NCI-H187 treated with DMSO at 0.1 percent for 48 hours (cell line): ENCODE results near the gene PHTF1.
"Not testable (repeated sequence)": the region's sequence is repeated elsewhere in the genome, so short reads cannot be mapped to it uniquely, and the experiment has no call there.

Experiments
- DNase-seq: peaks from one replicate; lab custom pipeline; 2025; lab: John Stamatoyannopoulos, UW

Gene PHTF1

DNA sequence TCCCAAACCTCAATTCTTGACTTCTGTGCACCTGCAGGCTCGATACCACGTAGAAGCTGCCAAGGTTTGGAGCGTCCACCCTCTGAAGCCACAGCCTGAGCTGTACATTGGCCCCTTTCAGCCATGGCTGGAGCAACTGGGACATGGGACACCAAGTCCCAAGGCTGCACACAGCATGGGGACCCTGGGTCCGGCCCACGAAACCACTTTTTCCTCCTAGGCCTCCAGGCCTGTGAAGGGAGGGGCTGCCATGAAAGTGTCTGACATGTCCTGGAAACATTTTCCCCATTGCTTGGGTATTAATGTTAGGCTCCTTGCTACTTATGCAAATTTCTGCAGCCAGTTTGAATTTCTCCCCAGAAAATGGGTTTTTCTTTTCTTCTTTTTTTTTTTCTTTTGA lies 40.7 kb downstream of the PHTF1 start:
- not testable (repeated sequence) for DNase-seq

- not testable (repeated sequence) for DNase-seq
These were observed 41.8 kb downstream of the PHTF1 start for GRCh38 chr1:113717506-113717905.

GRCh38 chr1:113714606-113715269 lies 44.5 kb downstream of the PHTF1 start:
- DNase-seq, result no peak

DNA sequence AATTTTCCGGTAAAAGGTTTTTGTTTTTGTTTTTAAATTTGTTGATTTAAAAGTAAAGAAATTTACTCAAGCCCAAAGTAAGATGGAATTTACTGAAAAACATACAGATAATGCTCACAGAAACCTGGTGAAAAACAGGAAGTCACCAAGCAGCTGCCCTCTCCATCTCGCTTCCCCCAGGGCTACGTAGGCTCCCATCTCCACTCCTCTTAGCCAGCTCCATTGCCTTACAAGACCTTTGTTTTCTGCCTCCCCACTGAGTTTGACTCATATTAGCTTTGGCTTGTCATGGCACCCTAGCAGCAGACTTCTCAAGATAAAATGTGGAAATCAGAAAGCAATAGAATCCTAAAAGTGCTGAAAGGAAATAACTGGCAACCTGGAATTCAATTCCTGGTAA lies 57.9 kb downstream of the PHTF1 start:
- no peak for DNase-seq

- no peak for DNase-seq
These were observed 64.4 kb downstream of the PHTF1 start for GRCh38 chr1:113694910-113695309.

- no peak for DNase-seq
These were observed 66.4 kb downstream of the PHTF1 start for GRCh38 chr1:113692824-113693431.

DNA sequence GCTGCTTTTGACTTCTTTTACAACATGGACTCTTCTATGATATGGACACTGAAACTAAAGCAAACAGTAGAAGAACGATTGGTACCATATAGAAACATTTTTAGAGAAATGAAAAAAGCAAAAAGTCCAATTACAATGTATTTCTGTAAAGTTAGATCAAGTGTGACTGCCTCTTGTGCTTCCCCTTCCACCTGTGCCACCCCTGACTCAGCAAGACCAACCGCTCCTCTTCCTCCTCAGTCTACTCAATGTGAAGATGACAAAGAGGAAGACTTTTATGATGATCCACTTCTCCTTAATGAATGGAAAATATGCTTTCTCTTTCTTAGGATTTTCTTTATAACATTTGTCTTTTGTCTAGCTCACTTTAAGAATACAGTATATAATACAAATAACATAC lies 66.9 kb downstream of the PHTF1 start:
- DNase-seq, result no peak

DNA sequence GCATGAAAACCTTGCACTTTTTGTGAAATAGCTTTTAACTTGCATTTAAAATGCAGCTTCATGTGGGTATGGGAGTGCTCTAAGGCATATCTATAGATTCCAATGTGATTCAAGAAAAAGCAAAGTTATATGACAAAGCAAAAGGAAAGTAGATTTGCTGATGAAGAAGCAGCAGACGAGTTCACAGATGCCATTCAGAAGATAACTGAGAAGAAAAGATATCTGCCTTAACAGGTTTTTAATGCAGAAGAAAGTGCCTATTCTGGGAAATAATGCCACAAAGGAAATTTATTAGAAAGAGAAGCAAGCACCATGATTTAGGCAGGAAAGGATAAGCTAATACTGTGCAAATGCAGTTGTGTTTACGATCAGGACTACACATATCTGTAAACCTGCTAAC lies 68.1 kb downstream of the PHTF1 start:
- DNase-seq, result no peak

GRCh38 chr1:113686891-113687618 lies 72.2 kb downstream of the PHTF1 start:
- no peak for DNase-seq

DNA sequence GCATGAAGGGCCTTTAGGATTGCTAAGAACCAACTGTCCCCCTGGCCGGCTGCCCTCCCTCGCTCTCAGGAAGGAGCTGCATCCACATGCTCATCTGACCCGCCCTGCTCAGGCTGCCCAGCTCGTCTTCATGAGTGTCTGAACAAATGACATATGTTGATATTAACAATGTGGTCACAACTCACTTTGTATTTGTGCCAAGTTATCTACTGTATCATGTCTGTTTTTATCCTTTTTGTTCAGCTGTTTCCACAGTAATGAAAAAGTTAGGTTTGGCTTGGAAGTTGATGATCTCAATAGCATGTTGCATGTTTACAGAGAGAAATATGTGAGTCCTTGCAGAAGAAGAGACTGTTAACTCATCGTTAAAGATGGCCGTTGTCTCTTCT lies 75.1 kb downstream of the PHTF1 start:
- no peak for DNase-seq

- no peak for DNase-seq
These were observed 75.7 kb downstream of the PHTF1 start for GRCh38 chr1:113683384-113684152.

DNA sequence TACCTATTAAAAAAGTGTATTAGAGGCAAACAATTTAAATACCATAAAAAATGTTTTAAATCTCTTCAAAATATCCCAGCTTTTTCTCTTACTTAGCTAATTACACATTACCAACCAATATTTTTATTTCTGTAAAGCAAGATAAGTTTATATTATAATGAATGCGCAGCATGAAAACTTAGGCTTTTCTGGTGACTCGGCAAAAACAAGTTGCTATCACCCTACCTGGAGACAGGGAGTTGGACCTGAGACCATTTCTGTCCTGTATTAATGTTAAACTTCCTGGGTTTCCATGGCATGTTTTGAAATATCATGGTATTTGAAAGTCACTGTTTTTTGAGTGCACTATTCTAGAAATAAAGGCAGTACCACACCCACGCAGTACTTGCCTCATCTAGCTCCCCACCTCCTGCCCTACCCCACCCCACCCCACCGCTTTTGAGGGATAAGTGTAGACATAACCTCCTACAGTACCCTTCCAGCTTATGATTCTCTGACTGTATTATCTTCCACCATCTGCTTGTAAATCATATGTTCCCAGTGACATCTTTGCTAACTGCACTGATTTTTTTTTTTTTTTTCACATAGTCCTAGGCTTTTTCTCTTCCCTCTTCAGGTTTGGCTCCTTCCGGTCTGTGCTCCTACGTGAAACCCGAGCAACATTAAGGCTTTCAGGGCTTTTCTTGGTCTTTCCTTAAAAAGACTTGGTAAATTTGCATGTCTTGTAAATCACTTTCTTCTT lies 77.5 kb downstream of the PHTF1 start:
- DNase-seq, result no peak

- DNase-seq, result no peak
These were observed 81.2 kb downstream of the PHTF1 start for GRCh38 chr1:113678159-113678469.

- DNase-seq, result no peak
These were observed 81.8 kb downstream of the PHTF1 start for GRCh38 chr1:113677250-113678158.

DNA sequence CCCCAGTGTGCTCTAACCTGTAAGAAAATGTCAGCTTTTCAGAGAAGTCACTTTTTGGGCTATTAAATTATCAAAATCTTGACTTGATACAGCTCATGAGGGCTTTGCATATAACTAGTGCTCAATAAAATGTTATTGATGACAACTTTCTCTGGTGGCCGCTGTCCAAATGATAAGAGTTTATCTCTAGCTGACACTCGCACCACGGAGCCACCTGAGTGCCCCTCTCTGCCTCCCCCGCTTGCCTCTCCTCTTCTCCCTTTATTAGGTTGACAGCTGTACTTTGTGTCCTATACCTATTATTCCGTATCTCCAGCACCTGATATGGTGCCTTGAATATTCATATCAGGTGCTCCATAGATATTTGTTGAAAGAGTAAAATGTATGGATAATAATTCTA lies 82.8 kb downstream of the PHTF1 start:
- no peak for DNase-seq

DNA sequence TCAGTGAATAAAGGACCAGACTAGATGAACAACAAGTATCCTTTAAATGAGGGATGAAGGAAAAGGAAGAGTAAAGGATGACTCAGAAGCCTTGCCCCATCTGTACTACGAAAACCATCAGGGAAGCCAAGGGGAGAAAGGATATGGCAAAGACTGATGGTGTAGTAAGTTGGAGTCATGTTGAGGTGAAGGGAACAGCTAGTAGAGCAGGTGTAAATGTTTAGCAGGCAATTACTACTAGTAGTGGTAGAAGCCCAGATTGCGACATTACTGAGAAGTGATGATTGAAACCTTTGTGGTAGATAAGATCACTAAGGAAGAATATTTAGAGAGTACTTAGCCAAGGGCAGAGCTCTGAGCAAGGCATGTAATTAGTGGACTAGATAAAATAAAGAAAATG lies 84.0 kb downstream of the PHTF1 start:
- DNase-seq, result no peak

GRCh38 chr1:113674591-113674990 lies 84.7 kb downstream of the PHTF1 start:
- no peak for DNase-seq

DNA sequence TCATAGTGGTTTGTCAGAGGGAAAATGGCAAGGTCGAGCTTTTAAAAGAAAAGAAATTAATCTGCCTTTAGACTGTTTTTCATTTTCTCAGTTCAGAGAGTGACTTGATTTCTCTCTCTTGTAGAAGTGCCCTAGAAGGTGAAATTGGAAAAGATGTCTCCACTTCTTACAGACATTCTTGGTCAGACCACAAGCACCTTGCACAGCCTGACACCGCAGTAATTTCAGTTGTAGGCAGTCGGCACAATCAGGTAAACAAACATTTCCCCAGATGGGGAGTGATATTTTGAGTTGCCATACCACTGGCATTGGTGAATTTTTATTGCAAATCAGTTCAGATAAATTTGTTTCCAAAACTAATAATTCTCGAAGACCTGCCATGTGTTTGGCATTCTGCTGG lies 86.8 kb downstream of the PHTF1 start:
- DNase-seq, result no peak

- DNase-seq, result no peak
These were observed 88.6 kb downstream of the PHTF1 start for GRCh38 chr1:113670650-113671049.

DNA sequence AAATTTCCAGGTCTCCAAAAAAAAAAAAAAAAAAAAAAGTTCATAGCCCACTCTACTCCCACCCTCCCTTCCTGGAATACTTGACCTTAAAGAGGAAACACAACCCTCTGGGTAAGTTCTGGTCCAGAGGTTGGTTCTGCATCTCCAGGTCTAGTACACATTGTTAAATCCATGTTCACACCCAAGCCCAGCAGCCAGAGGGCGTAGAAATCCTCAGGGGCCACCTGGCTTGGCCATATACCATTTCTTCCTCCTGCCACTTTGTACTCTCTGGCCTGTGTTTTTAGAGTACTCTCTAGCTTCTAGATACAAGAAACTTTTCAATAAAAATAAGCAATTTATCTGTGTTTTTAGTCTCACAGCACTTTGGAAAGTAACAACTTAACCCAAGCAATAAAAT lies 89.3 kb downstream of the PHTF1 start:
- no peak for DNase-seq

- DNase-seq, result no peak
These were observed 93.2 kb downstream of the PHTF1 start for GRCh38 chr1:113666126-113666525.
